LNCAP (cell line): ENCODE results near the gene TLDC2.

Experiments
- CTCF ChIP-seq: fragments of 450-650 bp; IDR thresholded peaks from 2 replicates; pipeline ENCODE4 v1.5.1; 2017; ENCODE audit warnings: mild to moderate bottlenecking

TLDC2 gene

GRCh38 chr20:36881888-36882287, 6.0 kb downstream of the TLDC2 start:
- TF ChIP-seq CTCF = no peak

DNA sequence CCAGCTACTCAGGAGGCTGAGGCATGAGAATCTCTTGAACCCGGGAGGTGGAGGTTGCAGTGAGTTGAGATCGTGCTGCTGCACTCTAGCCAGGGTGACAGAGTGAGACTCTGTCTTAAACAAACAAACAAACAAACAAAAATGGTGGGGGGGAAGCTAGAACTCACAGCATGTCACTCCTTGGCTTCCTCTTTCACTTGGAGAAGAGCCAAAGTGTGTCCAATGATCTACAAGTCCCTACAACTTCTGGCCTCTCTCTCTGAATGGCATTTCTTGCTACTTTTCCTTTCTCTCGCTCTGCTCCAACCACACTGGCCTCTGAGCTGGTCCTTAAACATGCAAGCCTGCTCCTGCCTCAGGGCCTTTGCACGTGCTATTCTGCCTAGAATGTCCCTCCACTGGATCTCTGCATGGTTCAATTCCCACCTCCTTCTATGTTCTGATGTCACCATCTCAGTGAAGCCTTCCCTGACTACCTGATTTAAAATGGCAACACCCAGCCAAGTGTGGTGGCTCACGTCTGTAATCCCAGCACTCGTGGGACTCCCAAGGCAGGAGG, 8.1 kb downstream of the TLDC2 start:
- no peak for TF ChIP-seq CTCF

- peak; percentile 29; the same call in 1 of the 2 replicates for TF ChIP-seq CTCF
Observed at GRCh38 chr20:36885356-36885755, 9.4 kb downstream of the TLDC2 start.

GRCh38 chr20:36886859-36887751, 11.2 kb downstream of the TLDC2 start:
- peak; percentile 96 for TF ChIP-seq CTCF

- no peak for TF ChIP-seq CTCF
Observed at GRCh38 chr20:36887752-36888090, 11.8 kb downstream of the TLDC2 start.

DNA sequence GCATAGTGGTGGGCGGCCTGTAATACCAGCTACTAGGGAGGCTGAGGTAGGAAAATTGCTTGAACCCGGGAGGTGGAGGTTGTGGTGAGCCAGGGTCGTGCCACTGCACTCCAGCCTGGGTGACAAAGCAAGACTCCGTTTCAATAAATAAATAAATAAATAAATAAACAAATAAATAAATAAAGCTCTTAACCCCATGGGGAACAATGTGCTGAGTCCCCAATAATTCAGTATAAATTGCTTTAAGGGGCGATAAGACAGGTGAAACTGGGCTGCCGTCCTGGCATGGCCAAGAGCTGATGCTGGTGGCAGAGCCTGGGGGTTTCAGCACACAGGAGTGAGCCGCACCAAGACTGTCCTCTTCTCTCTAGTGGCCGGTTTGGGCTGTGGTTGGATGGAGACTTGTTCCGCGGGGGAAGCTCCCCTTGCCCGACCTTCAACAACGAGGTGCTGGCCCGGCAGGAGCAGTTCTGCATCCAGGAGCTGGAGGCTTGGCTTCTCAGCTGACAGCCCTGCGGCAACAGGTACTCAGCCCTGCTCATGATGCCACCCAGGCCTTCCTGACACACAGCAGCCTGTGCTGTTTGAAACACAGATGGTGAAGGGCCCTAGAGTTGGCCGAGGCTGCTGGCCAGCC, 13.1 kb downstream of the TLDC2 start:
- no peak for TF ChIP-seq CTCF

DNA sequence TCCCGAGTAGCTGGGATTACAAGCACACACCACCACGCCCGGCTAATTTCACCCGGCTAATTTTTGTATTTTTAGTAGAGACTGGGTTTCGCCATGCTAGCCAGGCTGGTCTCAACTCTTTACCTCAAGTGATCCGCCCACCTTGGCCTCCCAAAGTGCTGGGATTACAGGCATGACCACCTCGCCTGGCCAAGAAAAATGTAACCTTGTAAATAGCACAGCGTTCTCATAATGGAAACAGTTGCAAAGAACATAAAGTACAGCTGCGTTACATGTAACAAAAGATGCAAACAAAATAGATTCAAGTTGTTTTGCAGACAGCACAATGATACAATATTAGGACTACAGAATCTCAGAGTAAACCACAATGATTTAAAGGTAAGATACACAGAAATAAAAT, 14.6 kb downstream of the TLDC2 start:
- TF ChIP-seq CTCF = no peak
